D721Med (cell line): ENCODE results near the gene MYBPC3.

ENCODE experiments used
- DNase-seq: peaks from one replicate; pipeline ENCODE4 v3.0.0; 2011; ENCODE audit warnings: low spot score; ENCODE audit not compliant: insufficient read length
- FAIRE-seq: peaks from 2 replicates; lab custom pipeline; 2011; peaks lifted over from hg19 to GRCh38; lab: Jason Lieb, UNC
- CTCF ChIP-seq: IDR thresholded peaks from 2 replicates; pipeline ENCODE4 v1.5.1; 2012; ENCODE audit warnings: mild to moderate bottlenecking, control low read depth; ENCODE audit not compliant: insufficient read depth; ENCODE audit errors: missing control alignments

MYBPC3 gene

GRCh38 chr11:47306484-47306844 lies 46.0 kb downstream of the MYBPC3 start:
- FAIRE-seq (no peak), DNase-seq (no peak)
- TF ChIP-seq CTCF = no peak

GRCh38 chr11:47305734-47306483 lies 46.6 kb downstream of the MYBPC3 start:
- FAIRE-seq (peak; percentile 90), DNase-seq (peak; percentile 58)
- no peak for TF ChIP-seq CTCF

- TF ChIP-seq CTCF = no peak
- FAIRE-seq = no peak
Observed at GRCh38 chr11:47302853-47303252, 49.6 kb downstream of the MYBPC3 start.

GRCh38 chr11:47299078-47299477 lies 53.4 kb downstream of the MYBPC3 start:
- FAIRE-seq (no peak), DNase-seq (no peak)
- TF ChIP-seq CTCF = no peak

More at GRCh38 chr11:47302853-47303252, 49.6 kb downstream of the MYBPC3 start:
- no peak for DNase-seq

- no peak for FAIRE-seq
Observed at GRCh38 chr11:47296045-47296444, 56.5 kb downstream of the MYBPC3 start.

GRCh38 chr11:47295385-47295784 lies 57.1 kb downstream of the MYBPC3 start:
- FAIRE-seq = no peak

More at GRCh38 chr11:47296045-47296444, 56.5 kb downstream of the MYBPC3 start:
- TF ChIP-seq CTCF = no peak
- no peak for DNase-seq

More at GRCh38 chr11:47295385-47295784, 57.1 kb downstream of the MYBPC3 start:
- no peak for TF ChIP-seq CTCF
- no peak for DNase-seq
